HG02571 (cell line): Measurements from ENCODE around the gene AKR7A3.
"Not testable (repeated sequence)": the region's sequence is repeated elsewhere in the genome, so short reads cannot be mapped to it uniquely, and the experiment has no call there.

ENCODE experiments used
- ATAC-seq: cut with Tn5 transposase; IDR thresholded peaks from one replicate; pipeline ENCODE4 v1.9.1; 2021; ENCODE audit warnings: mild to moderate bottlenecking, moderate library complexity; ENCODE audit not compliant: unreplicated experiment

The AKR7A3 gene

DNA sequence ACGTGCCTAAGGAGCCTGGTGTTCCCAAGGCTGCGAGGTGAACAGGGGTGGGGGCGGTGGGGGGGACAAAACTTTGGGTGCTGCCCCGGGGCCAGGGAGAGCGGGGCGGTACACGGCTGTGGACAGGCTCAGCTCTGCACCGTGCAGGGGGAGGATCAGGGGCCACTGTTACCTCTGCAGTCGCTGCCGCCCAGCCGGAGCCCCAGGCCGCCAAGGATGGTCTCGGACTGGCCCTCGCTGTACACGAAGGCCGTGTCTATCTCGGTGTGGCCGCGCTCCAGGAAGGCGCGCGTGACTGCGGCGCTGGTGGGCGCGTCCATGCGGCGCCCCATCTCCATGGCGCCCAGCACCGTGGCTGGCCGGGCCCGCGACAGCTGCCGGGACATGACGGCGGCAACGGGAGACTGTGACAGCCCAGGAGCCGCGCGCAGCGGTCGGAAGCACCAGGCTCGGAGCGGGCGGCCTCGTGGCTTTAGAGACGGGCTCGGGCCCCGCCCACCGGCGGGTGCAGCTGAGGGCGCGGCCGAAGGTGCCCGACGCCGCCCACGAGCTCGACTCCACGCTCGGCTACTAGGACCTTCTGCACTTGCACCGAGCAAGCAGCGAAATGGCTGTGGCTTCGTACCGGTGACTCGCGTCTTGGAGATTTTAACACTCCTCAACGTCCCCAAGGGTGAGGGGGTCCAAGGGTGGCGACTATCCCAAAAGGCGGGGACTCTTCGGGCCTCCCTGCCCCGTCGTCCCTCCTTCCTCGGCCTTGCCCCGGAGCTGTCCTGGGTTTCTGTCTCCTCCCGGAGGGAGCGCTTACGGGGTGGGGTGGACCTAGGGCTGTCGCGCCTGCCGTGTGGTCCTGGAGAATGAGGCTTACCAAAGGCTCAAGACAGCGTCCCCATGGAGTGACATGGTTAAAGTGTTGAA, at the start of gene AKR7A3:
TSS of gene AKR7A3 (minus strand) at position 447 of the 918 bp plus-strand sequence. CDS start at position 386, 61 bp downstream.
- ATAC-seq, result not testable (repeated sequence)

DNA sequence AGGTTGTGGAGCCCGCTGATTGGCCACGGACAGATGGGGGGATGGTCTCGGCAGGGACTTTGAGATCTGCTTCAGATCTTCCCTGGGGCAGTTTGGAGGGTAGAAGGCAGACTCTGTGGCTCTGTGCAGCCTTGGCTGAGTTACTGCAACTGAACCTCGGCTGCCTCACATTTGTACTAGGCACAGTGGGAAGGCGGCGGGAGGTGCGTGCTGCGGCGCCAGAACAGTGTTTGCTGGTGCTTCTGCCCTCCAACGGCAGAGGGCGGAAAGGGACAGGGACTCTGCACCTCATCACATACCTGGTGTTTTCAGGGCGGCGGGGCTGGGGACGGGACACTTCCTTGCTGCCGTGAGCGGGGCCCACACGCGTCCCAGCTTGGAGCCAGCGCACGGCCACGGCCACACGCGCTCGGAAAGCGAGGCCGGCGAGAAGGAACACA, 49.8 kb upstream of the AKR7A3 start:
- ATAC-seq, result no peak

DNA sequence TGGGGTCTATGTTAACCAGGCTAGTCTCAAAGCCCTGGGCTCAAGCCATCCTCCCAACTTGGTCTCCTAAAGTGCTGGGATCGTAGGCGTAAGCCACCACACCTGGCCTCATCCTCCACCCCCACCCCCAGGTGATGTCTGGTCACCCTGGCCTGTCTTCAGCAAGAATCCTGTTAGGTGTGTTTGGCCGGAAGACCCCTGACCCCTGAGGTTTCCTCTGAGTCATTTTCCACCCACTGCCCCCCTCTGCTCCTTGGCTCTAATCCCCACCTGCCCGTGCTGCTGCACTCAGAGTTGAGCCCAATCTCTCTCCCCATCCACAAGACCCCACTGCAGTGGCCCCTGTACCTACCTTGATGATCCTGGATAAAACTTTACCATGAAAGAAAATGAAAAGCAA, 48.7 kb upstream of the AKR7A3 start:
- no peak for ATAC-seq

DNA sequence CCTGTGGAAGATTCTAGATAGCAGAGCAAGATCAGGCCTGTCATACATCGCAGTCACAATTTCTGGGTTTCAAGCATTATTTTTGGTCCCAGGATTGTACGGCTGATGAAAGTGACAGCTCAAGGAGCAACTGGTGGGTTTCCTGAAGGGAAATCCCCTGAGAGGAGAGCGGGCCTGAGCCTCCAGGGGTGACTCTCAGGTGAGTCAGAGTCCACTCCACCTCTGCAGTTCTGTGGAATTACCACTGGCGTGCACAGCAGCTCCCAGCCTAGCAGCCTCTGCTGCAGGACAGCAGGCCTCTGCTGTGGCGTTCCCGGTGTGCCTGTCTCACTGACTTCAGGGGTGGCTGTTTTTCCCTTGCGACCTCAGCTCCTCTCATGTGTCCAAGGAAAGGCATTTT, 48.0 kb upstream of the AKR7A3 start:
- no peak for ATAC-seq

DNA sequence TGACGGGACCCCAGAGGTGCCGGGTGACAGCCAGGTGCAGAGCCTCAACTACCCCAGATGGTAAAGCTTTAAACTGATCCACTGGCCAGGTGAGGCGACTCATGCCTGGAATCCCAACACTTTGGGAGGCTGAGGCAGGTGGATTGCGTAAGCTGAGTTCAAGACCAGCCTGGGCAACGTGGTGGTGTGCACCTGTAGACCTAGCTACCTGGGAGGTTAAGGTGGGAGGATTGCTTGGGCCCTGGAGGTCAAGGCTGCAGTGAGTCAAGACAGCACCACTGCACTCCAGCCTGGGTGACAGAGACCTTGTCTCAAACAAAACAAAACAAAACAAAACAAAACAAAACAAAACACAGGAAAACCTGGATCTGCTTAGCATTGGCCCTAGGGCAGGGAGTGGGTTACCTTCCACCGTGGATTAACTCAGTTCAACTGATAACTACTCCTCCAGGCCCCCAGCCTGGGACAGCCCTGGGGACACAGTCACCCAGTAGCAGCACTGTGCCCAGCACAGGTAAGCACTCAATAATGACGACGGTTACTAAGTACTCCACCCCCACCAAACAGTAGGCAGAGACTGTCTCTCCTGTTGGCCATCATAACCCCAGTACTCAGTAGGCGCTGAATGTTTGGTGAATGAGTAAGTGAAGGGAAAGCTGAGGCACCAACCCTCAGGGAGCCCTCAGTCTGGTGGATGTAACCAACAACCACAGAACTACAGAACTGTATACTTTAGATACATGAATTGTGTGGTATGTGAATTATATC, 45.2 kb upstream of the AKR7A3 start:
- no peak for ATAC-seq

DNA sequence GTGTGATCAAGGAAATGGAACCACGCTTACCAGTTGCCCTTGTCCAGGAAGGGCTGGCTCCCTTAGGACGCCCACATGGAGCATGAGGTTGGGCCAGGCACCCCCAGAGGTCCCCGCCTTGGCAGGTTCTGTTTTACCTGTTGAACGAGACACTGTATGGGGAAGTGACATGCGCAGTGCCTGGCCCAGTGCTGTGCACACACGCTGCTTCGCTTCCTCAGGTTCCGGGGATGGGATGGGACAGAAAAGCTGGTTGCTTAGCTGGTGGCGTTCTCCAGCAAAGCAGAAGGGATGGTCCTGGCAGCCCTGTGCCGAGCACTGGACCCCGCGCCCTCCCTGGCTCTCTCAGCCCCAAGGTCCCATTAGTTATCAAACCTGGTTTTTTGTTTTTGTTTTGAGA, 44.3 kb upstream of the AKR7A3 start:
- no peak for ATAC-seq

DNA sequence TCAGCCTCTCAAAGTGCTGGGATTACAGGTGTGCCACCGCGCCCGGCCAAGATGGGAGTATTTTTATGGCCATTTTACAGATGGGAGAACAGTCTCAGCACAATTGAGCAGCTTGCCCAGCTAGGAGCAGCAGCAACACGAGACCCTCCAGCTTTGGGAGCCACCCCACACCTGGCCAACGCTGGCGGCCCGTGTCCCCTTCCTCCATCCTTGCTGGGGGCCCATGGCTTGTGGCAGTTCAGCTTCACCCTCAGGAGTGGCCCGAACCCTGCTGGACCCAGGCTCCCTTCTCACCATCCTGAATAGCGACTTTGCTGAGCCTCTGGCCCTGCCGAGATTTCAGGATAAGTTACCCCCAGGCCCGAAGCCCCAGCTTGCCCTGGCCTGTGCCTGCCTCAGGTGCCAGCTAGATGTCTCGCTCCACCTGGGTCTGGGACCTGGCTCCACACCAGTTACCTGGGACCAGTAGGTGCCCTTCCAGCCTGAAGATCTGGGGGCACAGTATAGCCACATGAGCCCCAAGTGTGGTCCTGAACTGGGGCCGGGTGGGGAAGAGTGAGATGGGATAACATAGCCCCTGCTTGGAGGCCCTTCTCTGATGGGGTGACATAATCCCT, 42.8 kb upstream of the AKR7A3 start:
- no peak for ATAC-seq

DNA sequence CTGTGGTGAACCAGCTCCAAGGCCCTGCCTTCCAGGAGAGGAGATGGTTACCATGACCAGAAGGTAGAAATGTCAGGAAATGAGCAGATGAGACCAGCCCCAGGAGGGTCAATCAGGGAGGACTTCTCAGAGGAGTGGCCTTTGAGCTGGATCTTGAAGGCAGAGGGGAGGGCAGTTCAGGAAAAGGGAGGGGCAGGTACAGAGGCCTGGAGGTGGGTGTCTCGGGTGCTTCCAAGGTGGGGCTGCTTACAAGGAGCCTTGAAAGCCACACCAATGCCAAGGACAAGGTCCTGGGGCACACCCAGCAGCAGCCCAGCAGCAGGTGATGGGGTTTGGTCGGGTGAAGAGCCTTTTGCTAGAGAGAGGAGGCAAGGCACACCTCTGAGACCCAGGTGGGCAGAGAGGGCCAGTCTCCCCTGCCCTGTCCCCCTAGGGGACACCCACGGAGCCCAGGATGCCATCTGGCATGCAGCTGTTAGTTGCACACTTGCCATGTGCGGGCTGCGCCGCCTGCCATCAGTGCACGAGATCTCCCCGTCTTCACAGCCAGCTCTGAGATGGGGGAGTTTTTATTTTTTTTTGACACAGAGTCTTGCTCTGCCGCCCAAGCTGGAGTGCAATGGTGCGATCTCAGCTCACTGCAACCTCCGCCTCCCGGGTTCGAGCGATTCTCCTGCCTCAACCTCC, 42.0 kb upstream of the AKR7A3 start:
- no peak for ATAC-seq

DNA sequence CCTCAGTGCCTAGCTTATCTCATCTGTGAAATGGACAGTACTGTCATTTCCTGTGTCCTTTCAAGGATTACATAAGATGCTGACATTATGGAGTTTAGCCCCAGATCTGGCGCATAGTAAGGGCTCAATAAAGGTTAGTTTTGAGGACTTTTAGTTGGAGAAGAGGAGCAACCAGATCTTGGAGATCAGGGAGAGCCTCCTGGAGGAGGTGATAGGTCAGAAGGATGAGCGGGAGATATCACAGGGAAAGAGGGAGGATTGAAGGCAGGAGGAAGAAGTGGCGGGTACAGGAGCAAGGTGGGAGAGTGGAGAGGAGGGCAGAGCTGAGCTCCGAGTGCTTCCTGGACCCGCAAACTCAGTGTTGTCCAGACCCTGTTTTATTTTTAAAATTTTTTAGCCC, 41.0 kb upstream of the AKR7A3 start:
- ATAC-seq, result no peak

DNA sequence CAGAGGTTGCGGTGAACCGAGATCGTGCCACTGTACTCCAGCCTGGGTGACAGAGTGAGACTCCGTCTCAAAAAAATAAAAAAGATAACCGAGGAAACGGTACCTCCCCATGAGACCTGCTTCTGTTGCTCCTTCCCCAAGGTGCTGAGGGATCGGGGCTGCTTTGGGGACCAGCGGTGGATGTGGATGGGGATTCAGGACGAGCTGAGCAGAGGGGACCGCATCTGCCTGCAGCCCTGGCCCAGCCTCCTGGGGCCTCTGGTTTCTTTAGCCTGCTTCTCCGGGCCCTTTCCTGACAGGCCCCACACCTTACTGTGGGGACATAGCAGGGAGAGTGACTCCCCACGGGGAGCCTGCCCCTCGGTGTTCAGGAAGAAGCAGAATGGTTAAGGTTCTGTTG, 40.6 kb upstream of the AKR7A3 start:
- no peak for ATAC-seq

DNA sequence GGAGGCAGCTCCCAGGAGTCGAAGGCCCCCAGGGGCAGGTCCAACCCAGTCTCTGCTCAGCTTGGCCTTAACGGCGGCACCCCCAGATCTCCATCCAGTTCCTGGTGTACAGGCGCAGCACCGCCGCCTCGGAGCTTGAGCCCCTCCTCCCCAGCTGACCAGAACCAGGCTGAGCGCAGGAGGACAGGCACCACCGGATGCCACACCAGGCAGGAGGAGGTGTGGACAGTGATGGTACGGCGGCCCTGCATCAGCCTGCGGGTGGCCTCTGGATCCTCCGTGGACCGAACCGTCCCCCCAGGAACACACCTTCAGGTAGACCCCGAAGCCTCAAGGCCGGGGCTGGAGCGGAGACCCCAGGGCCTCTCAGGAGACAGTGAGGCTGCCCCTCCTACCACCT, 39.9 kb upstream of the AKR7A3 start:
- no peak for ATAC-seq

DNA sequence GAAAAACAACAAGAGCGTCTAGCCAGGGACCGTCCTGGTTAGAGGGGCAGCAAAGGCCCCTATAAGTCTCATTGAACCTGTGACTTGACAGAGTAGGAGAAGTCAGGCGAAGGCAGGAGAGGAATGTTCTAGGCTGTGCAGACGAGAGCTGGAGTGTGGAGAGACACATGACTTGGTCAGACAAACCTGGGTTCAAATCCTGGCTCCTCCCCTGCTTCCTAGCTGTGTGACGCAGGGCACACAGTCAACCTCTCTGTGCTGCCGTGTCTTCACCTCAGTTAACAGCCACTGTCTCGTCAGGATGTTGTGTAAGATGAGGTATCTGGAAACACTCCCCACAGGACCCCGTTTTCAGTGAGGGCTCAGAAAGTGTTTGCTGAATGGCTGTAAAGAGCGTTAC, 39.2 kb upstream of the AKR7A3 start:
- ATAC-seq, result no peak

DNA sequence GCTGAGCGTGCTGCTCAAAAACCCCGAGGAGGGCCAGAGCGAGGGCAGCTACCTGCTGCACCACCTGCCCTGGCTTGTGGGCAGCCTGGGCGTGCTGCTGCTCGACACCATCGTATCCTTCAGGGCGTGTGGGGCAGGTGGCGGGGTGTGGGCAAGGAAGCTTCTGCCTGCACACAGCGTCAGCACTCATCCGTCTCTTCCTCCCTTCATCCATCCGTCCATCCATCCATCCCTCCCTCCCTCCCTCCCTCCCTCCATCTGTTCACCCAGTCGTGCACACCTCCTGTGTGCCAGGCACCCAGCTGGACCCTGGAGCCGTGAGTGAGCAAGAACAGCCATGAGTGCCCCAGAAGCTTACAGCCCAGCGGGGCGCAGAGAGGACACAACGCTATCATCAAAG, 38.7 kb upstream of the AKR7A3 start:
- ATAC-seq, result no peak

DNA sequence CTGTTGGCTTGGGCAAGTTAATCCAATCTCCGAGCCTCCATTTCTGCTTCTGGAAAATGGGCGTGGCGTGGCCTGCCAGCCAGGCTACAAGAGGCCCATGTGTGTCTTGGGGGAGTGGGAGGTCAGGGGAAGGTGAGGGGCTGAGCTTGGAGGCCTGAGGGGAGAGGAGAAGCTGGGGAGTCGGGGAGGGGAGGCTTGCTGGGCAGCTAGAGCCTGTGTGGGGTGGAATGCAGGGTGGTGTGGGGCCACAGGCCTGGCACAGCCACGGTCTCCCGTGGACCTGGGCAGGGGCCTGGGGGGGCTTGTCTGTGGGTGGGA, 38.1 kb upstream of the AKR7A3 start:
- ATAC-seq, result no peak

DNA sequence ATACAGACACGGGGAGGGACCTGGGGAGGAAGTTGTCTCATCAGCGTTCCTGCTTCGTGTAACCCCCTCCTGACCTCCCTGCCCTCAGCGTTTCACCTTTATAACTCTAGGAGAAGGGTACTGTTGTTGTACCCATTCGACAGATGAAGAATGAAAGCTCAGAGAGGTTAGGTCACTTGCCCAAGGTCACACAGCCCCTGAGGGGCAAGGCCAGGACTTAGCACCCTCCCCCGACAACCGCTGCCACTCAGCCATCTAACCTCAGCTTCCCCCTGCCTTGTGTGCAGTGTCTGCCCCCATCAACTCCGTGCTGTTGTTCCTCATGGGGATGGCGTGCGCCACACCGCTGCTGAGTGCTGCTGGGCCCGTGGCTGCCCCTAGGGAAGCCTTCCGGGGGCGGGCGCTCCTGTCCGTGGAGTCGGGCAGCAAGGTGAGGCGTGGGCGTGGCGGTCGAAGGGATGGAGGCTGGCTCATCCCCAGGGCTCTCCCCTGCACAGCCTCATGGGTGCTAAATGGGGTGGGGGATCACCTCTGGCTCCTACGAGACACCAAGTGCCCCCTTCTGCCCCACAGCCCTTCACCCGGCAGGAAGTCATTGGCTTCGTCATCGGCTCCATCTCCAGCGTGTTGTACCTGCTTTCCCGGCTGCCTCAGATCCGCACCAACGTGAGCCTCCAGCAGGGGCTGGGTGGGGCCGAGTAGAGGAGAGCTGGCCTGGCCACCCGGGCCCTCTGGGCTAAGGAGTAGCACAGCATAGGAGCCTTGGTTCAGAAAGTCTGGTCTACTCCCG, 37.6 kb upstream of the AKR7A3 start:
- no peak for ATAC-seq

DNA sequence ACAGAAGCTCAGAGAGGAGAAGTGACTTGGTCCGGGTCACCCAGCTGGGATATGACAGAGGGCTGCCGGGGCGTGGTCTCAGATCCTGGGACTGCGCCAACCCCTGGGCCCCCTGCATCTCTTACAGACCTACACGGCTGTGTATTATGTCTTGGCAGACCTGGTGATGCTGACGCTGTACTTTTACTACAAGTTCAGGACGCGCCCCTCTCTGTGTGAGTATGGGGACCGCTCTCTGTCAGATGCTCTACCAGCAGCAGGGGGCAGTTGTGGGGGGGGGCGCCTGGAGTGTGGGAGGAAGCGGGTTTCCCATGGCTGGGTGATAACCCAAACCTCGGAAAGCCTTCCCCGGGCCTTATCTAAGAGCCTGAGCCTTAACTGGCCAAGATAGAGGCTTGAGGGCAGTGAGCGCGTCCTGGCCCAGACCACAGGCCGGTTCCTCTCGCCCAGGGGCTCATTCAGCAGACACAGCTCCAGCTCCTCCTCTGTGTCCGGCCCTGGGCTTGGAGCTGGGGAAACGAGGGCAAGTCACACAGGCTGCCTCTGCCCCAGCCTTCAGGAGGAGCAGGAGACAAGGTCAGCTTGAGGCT, 36.9 kb upstream of the AKR7A3 start:
- no peak for ATAC-seq

DNA sequence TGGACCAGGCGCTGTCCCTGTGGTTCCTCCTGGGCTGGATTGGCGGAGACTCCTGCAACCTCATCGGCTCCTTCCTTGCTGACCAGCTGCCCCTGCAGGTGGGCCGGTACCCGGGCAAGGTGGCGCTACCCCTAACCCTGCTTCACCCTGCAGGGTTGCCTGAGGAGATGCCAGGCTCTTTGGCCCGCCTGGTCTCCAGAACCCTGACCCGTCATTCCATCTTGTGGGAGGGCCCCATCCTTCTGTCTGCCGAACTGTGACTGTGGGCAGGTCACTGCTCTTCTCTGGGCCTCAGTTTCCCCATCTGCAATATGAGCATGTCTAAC, 36.1 kb upstream of the AKR7A3 start:
- ATAC-seq, result no peak

DNA sequence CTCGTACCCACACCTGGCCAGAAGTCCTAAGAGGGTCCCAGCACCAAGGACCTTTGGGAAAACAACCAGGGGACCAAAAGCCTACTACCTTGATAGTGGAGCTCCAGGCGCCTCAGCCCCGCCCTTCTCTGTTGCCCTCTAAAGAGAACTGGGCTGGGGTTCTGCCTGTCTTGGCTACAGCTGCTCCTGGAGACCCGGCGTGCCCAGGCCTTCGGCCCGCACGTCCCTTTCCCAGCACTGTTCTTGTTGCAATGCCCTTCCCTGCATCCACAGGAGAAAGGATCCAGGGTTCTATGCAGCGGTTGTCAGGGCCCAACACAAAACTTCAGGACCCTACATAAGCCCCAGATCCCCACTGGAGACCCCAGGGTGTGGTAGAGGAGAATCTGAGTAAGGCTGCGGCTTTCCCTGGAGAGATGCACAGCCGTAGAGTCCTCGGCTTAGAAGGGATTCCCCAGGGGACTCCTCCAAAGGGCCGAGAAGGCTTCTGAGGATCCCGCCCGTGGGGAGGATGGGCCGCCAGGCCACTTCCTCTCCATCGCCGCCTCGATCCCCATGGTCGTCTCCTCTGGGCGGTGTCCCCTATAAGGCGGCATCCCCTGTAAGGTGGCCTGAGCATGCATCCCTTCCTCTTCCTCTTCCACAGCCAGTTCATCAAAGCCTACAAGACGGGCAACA, 35.6 kb upstream of the AKR7A3 start:
- no peak for ATAC-seq

DNA sequence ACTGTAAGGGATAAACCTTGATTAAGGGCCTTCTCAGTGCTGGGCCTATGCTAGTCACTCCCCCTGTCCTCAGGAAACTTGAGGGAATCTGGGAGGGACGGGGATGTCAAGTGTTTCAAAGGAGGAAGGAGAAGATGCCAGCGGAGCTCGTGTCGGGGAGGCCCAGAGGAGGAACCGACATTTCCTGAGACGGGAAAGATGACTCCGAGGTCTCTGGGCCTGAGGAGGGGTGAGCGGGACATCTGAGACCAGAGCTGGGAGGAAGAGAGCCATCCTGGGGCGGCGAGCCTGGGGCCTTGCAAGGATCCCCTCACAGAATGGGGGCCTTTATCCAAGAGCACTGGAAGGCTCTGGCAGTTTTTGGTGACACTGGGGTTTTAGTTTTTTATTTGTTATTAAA, 33.9 kb upstream of the AKR7A3 start:
- ATAC-seq, result no peak

DNA sequence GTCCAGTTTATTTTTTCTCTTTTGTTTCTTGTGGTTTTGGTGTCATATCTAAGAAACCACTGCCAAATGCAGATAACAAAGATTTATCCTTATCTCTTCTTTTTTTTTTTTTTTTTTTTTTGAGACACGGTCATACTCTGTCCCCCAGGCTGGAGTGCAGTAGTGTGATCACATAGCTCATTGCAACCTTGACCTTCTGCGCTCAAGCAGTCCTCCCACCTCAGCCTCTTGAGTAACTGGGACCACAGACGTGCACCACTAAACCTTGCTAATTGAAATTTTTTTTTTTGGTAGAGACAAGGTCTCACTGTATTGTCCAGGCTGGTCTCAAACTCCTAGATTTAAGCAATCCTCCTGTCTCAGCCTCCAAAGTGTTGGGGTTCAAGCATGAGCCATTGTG, 32.5 kb upstream of the AKR7A3 start:
- ATAC-seq, result no peak
